Choroid plexus epithelial cell (primary cell): Measurements from ENCODE around the gene PRKN.

ENCODE experiments used
- DNase-seq: peaks from one replicate; pipeline ENCODE4 v3.0.0-alpha.2; 2010; ENCODE audit warnings: low read depth
- H3K4me3 ChIP-seq: 2 replicates; pipeline ENCODE4 v1.5.1; 2011; ENCODE audit warnings: low read depth, mild to moderate bottlenecking, control low read depth, low read length, moderate library complexity
- CTCF ChIP-seq: conservative IDR thresholded peaks from 2 replicates; pipeline ENCODE4 v1.5.1; 2011; ENCODE audit warnings: low read depth, mild to moderate bottlenecking, control low read depth, inconsistent platforms, low read length, moderate library complexity

Gene PRKN

DNA sequence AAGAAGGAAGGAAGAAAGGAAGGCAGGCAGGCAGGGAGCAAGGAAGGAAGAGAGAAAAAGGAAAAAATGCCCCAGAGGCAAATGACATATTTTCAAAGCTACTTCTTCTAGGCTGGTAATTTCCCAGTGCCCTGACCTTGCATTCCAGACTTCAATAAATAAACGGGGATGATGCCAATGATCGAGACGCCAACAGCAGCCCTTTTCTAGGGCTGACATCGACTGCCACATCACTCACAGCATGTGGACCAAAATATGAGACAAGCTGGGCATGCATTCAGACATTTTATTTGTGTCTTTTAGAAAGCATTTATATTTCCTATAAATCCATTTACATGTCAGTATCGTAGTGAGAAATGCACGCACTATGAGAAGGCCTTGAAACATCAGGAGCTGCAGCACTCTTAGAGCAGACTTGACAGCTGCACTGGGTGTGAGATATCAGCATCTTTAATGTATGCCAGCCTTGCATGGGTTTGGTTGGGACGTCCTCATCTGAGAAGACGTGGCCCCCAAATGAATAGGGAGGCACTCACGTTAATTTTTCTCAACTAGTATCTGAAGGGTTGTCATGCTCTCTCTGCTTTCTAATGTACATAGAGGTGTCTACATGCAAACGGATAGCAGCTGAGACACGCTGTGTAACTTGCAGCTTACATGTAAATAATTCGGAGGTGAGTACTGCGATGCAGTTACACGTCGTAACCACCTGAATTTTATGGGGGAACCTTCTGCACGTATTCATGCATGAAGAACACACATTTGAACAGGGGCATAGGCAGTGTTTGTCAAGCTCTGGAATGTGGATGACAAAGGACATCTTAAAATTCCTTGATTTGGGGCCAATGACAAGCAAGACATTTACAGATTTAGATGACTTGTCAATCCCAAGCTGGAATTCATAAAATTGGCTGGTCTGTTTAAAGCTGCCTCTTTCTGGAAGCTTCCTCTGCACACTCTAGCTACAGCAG is 1304.6 kb downstream of the PRKN start:
- H3K4me3 ChIP-seq: no peak overlapping the region
- peak; percentile 55 for DNase-seq
- no peak for TF ChIP-seq CTCF

DNA sequence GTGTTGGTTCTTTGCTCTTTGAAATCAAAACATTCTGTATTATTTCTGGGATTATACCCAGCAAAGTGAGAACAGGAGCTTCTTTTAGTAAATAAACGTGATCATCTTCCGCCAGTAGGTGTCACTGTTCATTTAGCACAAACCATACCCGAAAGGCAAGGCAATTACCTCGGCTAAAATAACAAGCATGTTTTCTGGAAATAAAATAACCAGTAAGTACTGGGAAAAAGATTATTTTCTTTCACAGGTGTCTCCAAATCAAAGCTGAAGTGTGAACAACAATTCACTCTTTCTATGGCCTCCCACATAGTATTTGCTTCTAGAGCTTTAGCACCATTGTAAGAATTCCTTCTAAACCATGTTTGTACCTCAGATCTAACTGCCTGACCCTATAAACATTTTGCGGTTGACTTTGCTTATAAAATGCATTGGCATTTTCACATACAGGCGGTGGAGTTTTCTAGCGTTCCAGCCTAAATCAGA is 1309.1 kb downstream of the PRKN start:
- H3K4me3 ChIP-seq: no peak overlapping the region
- peak; percentile 70 for TF ChIP-seq CTCF
- peak; percentile 97 for DNase-seq

- H3K4me3 ChIP-seq: no peak overlapping the region
- DNase-seq: peak; percentile 99
- TF ChIP-seq CTCF: no peak
Measured at GRCh38 chr6:161417717-161418462, 1309.7 kb downstream of the PRKN start.

DNA sequence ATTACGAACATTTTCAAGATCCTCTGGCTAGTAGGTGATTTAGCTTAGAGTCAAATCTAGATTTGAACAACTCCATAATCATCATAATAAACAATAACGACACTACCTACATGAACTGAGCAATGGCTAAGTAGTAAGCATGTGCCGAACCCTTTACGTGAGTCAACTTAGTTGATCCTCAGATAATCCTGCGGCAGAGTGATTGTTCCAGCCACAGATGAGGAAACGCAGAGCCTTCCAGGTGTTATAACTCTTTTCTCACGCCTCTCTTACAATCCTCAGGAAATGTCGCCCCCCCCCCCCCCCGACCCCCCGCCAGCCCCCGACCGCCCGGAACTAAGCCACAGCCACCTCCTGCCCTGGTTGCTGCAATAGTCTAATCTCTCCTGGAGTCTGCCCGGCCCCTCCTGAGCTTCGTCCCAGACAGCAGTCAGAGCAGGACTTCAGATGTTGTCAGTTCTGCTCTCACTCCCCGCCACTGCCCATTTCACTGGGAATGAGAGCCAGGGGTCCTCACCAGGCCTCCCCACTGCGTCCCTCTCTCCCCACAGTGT is 1312.2 kb downstream of the PRKN start:
- no peak overlapping the region for H3K4me3 ChIP-seq
- TF ChIP-seq CTCF: no peak
- peak; percentile 58 for DNase-seq

GRCh38 chr6:161414707-161415106 is 1312.9 kb downstream of the PRKN start:
- no peak for TF ChIP-seq CTCF
- no peak overlapping the region for H3K4me3 ChIP-seq
- DNase-seq: no peak

DNA sequence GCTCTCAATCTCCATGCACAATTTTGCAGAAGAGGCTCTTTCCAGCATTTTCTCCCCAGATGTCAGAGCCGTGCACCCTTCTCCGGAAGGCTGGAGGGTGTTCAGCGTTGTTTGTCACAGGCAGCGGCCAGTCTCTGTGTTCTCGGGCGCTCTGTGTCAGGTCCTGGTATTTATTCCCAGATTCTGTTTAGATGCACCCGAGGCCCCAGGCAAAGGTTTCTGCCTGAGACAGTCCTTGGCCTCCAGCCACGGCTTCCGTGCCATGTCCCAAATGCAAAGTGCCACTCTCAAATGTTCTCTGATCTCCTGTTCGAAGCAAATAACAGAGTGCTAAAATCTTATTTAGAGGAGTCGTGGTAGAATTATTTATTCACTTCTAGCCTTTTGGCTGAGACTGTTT is 1313.4 kb downstream of the PRKN start:
- TF ChIP-seq CTCF: no peak
- H3K4me3 ChIP-seq: no peak overlapping the region
- no peak for DNase-seq
